GM10266 (cell line): ENCODE results near the gene SULT1A4.
"Not testable (repeated sequence)": the region's sequence is repeated elsewhere in the genome, so short reads cannot be mapped to it uniquely, and the experiment has no call there.

Experiments used
- DNase-seq: peaks from one replicate; pipeline ENCODE4 v3.0.0; 2012; ENCODE audit errors: extremely low spot score

The SULT1A4 gene

GRCh38 chr16:29459706-29460646 lies at the start of gene SULT1A4:
Gene SULT1A4 (plus strand): TSS chr16:29459913. CDS start chr16:29461386, 1,473 bp downstream.
- DNase-seq: not testable (repeated sequence)

DNA sequence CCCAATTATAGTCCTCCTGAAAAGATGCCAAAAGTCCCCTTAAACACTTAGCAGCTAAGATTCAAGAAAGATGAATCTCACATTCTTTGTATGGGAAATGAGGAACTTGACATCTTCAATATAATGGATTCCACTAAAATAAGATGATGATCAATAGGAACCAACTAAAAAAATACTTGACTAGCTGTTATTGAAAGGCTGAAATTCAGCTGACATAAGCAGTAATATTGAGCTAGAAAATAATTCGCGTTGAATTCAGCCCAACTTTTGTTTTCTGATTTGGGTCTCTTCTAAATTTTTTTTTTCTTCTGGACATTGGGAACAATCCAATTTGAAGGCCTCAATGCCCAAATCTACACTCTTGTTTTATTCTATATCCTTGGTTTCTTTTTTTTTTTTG lies 36.1 kb upstream of the SULT1A4 start:
- DNase-seq: not testable (repeated sequence)

DNA sequence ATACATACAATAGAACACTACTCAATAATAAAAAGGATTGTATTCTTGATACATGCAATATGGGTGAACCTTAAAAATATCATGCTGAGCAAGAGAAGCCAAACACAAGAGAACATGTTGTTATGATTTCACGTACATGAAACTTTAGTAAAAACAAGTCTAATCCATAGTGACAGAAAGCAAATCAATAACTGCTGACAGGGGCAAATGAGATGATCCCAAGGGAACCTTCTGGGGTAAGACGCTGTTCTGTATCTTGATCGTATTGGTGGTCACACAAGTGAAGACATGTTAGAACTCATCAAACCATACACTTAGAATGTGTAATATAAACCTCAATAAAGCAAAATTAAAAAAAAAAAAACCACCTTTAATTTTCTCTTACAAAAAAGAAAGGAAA lies 34.3 kb upstream of the SULT1A4 start:
- not testable (repeated sequence) for DNase-seq

DNA sequence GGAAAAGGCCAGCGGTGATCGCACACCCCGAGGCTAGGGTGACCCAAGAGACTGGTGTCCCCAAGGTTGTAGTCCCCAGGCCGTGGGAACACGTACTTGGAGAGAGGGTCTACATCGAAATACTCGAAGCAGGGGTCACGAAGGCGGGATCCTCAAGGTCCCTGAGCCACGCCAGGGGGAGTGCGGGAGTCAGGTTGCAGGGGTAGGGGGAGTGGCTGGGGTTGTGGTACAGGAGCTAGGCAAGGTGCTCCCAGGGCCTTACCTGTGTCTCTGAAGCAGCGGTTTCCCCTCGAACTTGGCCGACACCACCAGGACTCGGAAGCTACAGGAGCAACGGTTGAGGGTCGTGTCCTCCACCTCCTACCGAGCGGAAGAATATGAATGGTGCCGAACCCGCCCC lies 6.0 kb upstream of the SULT1A4 start:
- not testable (repeated sequence) for DNase-seq

- DNase-seq: not testable (repeated sequence)
Observed at GRCh38 chr16:29454269-29454668, 5.4 kb upstream of the SULT1A4 start, which contains the start of the genes BOLA2 and SLX1B. Gene BOLA2 (minus strand): TSS chr16:29454351. CDS start chr16:29454253, 98 bp downstream. Gene SLX1B (plus strand): TSS chr16:29454533.

DNA sequence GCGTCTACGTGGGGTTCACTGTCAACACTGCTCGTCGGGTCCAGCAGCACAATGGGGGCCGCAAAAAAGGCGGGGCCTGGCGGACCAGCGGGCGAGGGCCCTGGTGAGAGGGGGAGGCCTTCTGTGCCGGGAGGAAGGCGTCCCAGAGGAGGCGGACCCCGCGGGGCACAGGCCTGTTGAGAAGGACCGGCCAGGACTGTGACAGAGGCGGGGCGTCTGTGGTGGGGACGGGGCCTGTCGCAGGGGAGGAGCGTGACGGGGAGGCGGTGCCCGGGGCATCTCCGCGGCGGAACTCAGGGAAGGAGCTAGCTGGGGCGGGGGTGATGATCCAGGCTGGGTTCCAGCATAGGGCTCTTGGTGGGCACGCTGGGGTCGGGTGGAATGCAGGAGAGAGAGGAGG lies 4.9 kb upstream of the SULT1A4 start:
- DNase-seq: not testable (repeated sequence)

DNA sequence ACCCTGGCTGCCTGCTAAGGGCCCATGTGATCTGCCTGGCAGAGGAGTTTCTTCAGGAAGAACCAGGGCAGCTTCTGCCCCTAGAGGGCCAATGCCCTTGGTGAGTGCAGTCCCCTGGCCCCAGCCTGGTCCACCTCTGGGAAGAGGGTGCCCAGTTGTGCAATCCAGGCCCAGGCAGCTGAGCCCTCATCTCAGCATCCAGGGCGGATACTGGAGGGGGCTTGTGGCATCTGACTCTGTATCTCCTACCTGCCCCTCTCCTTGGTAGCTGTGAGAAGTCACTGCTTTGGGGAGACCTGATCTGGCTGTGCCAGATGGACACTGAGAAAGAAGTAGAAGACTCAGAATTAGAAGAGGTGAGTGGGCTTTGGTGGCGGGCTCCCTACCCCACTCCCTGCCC lies 2.1 kb upstream of the SULT1A4 start:
- DNase-seq: not testable (repeated sequence)

DNA sequence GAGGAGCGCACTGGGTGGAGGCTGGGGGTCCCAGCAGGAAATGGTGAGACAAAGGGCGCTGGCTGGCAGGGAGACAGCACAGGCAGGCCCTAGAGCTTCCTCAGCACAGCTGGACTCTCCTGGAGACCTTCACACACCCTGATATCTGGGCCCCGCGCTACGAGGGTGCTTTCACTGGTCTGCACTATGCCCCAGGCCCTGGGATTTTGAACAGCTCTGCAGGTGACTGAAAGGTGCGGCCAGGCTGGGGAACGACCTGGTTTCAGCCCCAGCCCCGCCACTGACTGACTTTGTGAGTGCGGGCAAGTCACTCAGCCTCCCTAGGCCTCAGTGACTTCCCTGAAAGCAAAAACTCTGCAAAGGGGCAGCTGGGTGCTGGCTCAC lies 926 bp downstream of the SULT1A4 start:
- DNase-seq: not testable (repeated sequence)

- DNase-seq: not testable (repeated sequence)
Observed at GRCh38 chr16:29465985-29466824, 6.5 kb downstream of the SULT1A4 start.

DNA sequence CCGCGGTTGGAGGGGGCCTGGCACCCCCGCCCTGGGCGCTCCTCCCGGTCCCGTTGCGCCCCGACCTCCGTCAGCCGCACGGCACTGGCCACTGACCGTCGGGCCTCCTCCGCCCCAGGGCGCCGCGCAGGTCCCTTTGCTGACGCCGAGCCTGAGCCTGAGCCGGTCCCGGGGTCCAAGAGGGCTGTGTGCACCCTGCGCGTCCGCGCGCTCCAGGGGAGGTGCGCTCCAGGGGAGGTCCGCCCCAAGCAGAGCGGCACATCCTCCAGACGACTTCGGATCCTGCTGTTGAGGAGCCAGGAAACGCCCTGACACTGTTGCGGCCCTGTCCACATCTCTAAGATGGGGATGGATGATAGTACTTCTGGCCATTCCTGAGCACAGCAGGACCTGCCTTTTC lies 7.2 kb downstream of the SULT1A4 start:
- DNase-seq: not testable (repeated sequence)

DNA sequence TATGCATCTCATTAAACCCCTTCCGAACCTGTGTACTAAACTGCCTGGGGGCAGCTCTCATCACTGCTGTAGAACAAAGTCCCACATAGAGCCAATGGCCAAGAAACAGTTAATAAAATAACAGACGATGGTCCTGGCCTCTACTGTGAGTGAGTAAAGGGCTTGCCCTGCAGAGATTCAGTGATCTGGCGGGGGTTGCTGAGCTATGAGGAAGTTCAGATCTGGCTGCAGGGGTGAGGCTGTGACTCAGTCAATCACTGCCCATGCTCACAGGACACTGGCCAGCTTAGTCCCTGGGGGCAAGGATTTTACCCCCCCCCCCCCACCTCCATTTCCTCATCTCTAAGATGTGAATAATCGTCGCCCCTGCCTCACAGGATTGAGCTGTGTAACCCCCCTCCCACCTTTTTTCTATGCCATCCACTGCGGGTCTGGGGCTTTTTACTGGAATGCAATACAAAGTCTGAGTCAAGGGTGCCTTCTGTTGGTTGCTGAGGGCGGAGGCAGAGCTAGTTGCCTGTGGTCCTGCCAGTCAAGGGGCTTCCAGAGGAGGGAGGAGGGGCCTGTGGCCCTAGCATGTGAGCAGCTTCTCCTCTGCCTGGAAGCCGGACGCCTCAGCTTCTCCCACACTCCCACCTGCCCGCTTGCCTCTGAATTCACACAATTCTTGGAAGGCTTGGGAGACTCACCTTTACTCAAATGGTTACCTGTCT lies 8.1 kb downstream of the SULT1A4 start:
- DNase-seq: not testable (repeated sequence)

DNA sequence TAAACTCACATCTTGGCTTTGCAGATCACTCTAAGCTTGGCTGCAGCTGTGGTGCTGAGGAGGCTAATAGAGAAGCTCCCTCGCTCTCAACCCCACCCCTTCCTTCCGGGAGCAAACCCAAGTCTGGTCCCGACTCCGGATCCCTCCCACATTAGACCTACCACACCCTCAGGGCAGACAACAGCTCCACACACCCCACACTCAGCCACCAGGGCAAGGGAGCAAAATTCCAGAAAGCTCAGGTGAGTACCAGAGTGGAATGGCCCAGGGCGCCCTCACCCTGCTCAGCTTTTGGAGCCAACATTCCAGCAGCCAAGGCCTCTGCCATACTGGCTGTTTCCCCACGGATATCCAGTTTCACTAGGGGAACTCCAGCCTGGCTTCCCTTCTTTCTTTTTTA lies 9.9 kb downstream of the SULT1A4 start:
- not testable (repeated sequence) for DNase-seq

- not testable (repeated sequence) for DNase-seq
Observed at GRCh38 chr16:29472065-29472464, 12.4 kb downstream of the SULT1A4 start.

DNA sequence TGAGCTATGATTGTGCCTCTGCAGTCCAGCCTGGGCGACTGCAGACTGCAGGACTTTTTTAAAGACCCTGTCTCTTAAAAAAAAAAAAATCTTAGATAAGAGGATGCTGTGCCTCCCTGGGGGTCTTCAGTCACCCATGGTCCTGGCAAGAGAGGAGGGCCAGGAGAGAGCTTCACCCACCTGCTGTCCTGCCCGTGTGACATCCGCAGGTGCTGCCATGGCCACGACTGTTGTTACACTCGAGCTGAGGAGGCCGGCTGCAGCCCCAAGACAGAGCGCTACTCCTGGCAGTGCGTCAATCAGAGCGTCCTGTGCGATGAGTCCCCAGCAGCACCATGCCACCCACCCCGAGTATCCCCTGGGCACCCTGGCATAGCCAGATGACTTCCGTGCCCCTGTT lies 22.6 kb downstream of the SULT1A4 start:
- DNase-seq: not testable (repeated sequence)

GRCh38 chr16:29506308-29506707 lies 46.6 kb downstream of the SULT1A4 start, which contains the start of gene NPIPB12:
Gene NPIPB12 (minus strand): TSS chr16:29506408.
- not testable (repeated sequence) for DNase-seq
